Brain microvascular endothelial cell (primary cell): ENCODE measurements around the gene MANEAL.

Experiments
- DNase-seq: peaks from one replicate; pipeline ENCODE4 v3.0.0-alpha.2; 2020
- H3K27ac ChIP-seq: fragments of 250-450 bp; sonication (Bioruptor Pico); 2 replicates; pipeline ENCODE4 v1.5.1; 2020; ENCODE audit warnings: mild to moderate bottlenecking, moderate library complexity
- H3K27me3 ChIP-seq: fragments of 250-450 bp; sonication (Bioruptor Pico); replicated peaks from 2 replicates; pipeline ENCODE4 v1.5.1; 2020; ENCODE audit warnings: mild to moderate bottlenecking
- H3K36me3 ChIP-seq: fragments of 250-450 bp; sonication (Bioruptor Pico); replicated peaks from 2 replicates; pipeline ENCODE4 v1.5.1; 2020; ENCODE audit warnings: mild to moderate bottlenecking
- H3K4me3 ChIP-seq: 2 replicates; pipeline ENCODE4 v1.5.1; 2011; ENCODE audit warnings: low read depth, mild to moderate bottlenecking, control low read depth, low read length, moderate library complexity
- in situ Hi-C: cut with HindIII; loops from 2 replicates; pipeline ENCODE4 v1.10.0; 2017; ENCODE audit warnings: low sequenced_read_pairs, low pct_ligation_motif_present
- TF ChIP-seq, protein P1 (sequence below): IDR thresholded peaks from 2 replicates; pipeline ENCODE4 v1.5.1; 2011; ENCODE audit warnings: low read depth, mild to moderate bottlenecking, moderate library complexity, low read length, control low read depth, inconsistent platforms; ENCODE audit errors: missing control alignments

Gene MANEAL

GRCh38 chr1:37825506-37825905 lies 31.9 kb downstream of the MANEAL start:
- TF ChIP-seq, protein P1, sequence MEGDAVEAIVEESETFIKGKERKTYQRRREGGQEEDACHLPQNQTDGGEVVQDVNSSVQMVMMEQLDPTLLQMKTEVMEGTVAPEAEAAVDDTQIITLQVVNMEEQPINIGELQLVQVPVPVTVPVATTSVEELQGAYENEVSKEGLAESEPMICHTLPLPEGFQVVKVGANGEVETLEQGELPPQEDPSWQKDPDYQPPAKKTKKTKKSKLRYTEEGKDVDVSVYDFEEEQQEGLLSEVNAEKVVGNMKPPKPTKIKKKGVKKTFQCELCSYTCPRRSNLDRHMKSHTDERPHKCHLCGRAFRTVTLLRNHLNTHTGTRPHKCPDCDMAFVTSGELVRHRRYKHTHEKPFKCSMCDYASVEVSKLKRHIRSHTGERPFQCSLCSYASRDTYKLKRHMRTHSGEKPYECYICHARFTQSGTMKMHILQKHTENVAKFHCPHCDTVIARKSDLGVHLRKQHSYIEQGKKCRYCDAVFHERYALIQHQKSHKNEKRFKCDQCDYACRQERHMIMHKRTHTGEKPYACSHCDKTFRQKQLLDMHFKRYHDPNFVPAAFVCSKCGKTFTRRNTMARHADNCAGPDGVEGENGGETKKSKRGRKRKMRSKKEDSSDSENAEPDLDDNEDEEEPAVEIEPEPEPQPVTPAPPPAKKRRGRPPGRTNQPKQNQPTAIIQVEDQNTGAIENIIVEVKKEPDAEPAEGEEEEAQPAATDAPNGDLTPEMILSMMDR: no peak
- H3K27ac ChIP-seq: no peak overlapping the region
- in situ Hi-C loops: no loop called here
- H3K36me3 ChIP-seq: peaks cover 41% of the 10 kb centered on the region
- no peak overlapping the region for H3K4me3 ChIP-seq
- DNase-seq: no peak
- no peaks in the 10 kb centered on the region for H3K27me3 ChIP-seq

GRCh38 chr1:37828410-37829074 lies 34.9 kb downstream of the MANEAL start:
- in situ Hi-C loops: no loop called here
- DNase-seq: no peak
- Histone ChIP-seq H3K4me3 (no peak overlapping the region), H3K36me3 (peaks cover 34% of the 10 kb centered on the region), H3K27me3 (no peaks in the 10 kb centered on the region), H3K27ac (no peak overlapping the region)
- TF ChIP-seq, protein P1: no peak

DNA sequence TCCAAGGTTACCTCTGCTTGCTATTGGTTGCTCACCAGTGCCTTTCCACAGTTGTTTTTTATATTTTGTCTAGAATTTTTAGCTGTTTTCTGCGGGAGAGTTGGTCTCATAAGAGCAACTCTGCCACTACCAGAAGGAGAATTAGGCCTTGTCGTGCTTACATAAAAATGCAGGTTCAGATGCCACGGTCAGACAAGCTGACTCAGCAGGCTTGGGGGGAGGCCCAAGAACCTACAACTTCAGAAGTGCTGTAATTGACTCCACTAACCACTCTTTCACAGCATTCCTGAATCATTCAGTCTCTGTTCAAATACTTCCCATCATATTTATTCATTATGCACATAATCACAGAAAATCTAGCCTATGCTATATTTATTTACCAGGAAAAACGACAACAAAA lies 37.5 kb downstream of the MANEAL start:
- in situ Hi-C loops: no loop called here
- no peaks in the 10 kb centered on the region for H3K27me3 ChIP-seq
- TF ChIP-seq, protein P1: no peak
- no peak for DNase-seq
- H3K36me3 ChIP-seq: peaks cover 54% of the 10 kb centered on the region
- H3K27ac ChIP-seq: no peak overlapping the region
- no peak overlapping the region for H3K4me3 ChIP-seq

DNA sequence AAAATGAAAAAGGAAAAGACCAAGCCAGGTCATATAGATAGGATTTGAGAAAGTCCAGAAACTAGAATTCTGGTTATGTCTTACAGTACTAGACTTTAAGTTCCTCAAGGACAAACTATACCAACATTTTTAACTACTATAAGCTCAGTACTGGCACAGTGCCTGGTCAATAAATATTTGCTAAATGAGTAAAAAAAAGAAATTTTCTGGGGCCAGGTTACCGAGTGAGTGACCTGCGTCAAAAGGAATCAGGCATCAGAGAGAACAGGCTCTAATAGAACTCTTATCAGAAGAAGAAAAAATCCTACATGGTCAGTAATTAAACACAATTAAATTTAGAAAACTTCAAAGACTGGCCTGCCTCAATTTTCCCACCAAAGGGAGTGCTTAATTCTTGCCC lies 38.2 kb downstream of the MANEAL start:
- H3K27me3 ChIP-seq: no peaks in the 10 kb centered on the region
- TF ChIP-seq, protein P1: no peak
- H3K4me3 ChIP-seq: no peak overlapping the region
- no peak for DNase-seq
- in situ Hi-C loops: no loop called here
- H3K27ac ChIP-seq: no peak overlapping the region
- peaks cover 55% of the 10 kb centered on the region for H3K36me3 ChIP-seq

GRCh38 chr1:37836788-37837187 lies 43.1 kb downstream of the MANEAL start:
- H3K36me3 ChIP-seq: peaks cover 67% of the 10 kb centered on the region
- TF ChIP-seq, protein P1: no peak
- H3K4me3 ChIP-seq: no peak overlapping the region
- no peak for DNase-seq
- in situ Hi-C loops: no loop called here
- H3K27ac ChIP-seq: no peak overlapping the region
- no peaks in the 10 kb centered on the region for H3K27me3 ChIP-seq

DNA sequence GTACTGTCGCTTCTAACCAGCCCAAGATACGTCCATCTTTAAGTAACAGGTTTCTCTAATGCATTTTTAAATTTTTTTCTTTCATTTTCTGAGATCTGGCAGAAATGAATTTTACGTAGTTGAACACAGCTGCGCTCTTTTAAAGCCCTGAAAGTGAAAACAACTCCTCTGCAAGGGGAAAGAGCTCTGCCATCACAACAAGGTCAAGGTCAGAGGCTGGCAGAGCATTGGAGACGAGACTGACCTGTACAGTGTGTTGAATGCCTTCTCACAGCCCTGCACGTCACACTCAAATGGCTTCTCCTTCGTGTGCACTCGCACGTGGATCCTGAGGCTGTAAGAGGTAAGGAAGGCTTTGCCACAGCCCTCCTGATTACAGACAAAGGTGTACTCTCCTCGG lies 46.0 kb downstream of the MANEAL start:
- TF ChIP-seq, protein P1: no peak
- in situ Hi-C loops: no loop called here

More for the DNA sequence above, 46.0 kb downstream of the MANEAL start:
- DNase-seq: no peak
- Histone ChIP-seq H3K27ac (no peak overlapping the region), H3K27me3 (no peaks in the 10 kb centered on the region), H3K4me3 (no peak overlapping the region), H3K36me3 (peaks cover 44% of the 10 kb centered on the region)
